Endothelial cell (in vitro differentiated cells): Measurements from ENCODE around the gene SYT12. TPM values are rescaled to one million over a fixed set of nuclear protein-coding genes. Genes with fewer than 3 reads are reported as not detected.

ENCODE experiments used
- DNase-seq: peaks from one replicate; pipeline ENCODE4 v3.0.0; 2021; ENCODE audit warnings: low spot score
- H3K27ac Mint-ChIP-seq: one replicate; pipeline ENCODE4 v1.8.0; 2021; ENCODE audit warnings: mixed read lengths, inconsistent platforms; ENCODE audit not compliant: unreplicated experiment
- H3K27me3 Mint-ChIP-seq: one replicate; pipeline ENCODE4 v1.8.0; 2021; ENCODE audit warnings: mild to moderate bottlenecking, moderate library complexity, mixed read lengths, inconsistent platforms; ENCODE audit not compliant: unreplicated experiment
- H3K36me3 Mint-ChIP-seq: one replicate; pipeline ENCODE4 v1.8.0; 2021; ENCODE audit warnings: mild to moderate bottlenecking, low read depth, mixed read lengths, inconsistent platforms; ENCODE audit not compliant: unreplicated experiment
- H3K4me1 Mint-ChIP-seq: one replicate; pipeline ENCODE4 v1.8.0; 2021; ENCODE audit warnings: mild to moderate bottlenecking, mixed read lengths, inconsistent platforms; ENCODE audit not compliant: unreplicated experiment
- H3K4me3 Mint-ChIP-seq: one replicate; pipeline ENCODE4 v1.8.0; 2021; ENCODE audit warnings: mild to moderate bottlenecking, mixed read lengths, inconsistent platforms; ENCODE audit not compliant: unreplicated experiment
- H3K9me3 Mint-ChIP-seq: one replicate; pipeline ENCODE4 v1.8.0; 2021; ENCODE audit warnings: mixed read lengths, inconsistent platforms; ENCODE audit not compliant: unreplicated experiment
- total RNA-seq: library from RNA; stranded (reverse); fragmentation: NEBNext Ultra II Directional; extraction: Animal tissue kit (Norgen Biotek cat#: 25700); gene quantifications from one replicate; pipeline ENCODE4 v1.2.1, GENCODE V29; 2021; ENCODE audit not compliant: unreplicated experiment
- TF ChIP-seq, protein P1 (sequence below): fragments of 200-600 bp; sonication (generic); IDR thresholded peaks from one replicate; pipeline ENCODE4 v1.5.0; 2021; ENCODE audit warnings: antibody characterized with exemption; ENCODE audit not compliant: unreplicated experiment

SYT12 gene
- total RNA-seq, 1 donor from 2014 or later = 0.82 TPM

DNA sequence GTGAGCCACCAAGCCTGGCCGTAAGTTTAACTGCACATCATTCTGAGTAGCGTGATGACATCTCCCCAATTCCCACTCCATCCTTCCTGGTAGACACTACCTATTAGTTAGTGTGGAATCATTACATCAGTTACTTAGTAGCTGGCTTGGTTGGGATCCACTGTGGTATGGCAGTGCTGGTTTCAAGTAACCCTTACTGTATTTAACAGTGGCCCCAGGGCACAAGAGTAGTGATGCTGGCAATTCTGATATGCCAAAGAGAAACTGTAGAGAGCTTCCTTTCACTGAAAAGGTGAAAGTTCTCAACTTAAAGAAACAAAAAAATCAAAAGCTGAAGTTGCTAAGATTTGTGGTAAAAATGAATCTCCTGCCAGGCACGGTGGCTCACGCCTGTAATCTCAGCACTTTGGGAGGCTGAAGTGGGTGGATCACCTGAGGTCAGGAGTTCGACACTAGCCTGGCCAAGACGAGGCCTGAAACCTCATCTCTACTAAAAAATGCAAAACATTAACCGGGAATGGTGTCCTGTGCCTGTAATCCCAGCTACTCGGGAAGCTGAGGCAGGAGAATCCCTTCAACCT lies 60.9 kb downstream of the SYT12 start:
- no peak for DNase-seq
- TF ChIP-seq, protein P1, sequence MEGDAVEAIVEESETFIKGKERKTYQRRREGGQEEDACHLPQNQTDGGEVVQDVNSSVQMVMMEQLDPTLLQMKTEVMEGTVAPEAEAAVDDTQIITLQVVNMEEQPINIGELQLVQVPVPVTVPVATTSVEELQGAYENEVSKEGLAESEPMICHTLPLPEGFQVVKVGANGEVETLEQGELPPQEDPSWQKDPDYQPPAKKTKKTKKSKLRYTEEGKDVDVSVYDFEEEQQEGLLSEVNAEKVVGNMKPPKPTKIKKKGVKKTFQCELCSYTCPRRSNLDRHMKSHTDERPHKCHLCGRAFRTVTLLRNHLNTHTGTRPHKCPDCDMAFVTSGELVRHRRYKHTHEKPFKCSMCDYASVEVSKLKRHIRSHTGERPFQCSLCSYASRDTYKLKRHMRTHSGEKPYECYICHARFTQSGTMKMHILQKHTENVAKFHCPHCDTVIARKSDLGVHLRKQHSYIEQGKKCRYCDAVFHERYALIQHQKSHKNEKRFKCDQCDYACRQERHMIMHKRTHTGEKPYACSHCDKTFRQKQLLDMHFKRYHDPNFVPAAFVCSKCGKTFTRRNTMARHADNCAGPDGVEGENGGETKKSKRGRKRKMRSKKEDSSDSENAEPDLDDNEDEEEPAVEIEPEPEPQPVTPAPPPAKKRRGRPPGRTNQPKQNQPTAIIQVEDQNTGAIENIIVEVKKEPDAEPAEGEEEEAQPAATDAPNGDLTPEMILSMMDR = no peak

DNA sequence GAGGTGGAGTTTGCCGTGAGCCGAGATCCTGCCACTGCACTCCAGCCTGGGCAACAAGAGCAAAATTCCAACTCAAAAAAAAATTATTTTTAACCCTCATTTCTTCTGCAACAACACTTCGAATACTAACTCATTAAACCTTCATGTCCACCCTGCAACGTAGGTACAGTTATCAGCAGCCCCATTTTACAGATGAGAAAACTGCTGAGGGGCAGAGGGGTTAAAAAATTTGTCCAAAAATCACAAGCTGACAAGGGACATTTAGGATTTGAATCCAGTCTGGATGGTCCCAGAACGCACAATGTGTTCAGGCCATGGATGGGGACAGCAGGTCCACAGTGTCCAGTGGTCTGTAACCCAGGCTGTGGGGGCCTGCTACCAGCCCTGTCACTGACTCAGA lies 62.7 kb downstream of the SYT12 start:
- Mint-ChIP-seq H3K9me3 (no peaks in the 10 kb centered on the region), H3K27me3 (peaks cover 3% of the 10 kb centered on the region), H3K36me3 (no peaks in the 10 kb centered on the region), H3K4me1 (no peaks in the 10 kb centered on the region), H3K4me3 (no peak overlapping the region), H3K27ac (no peak overlapping the region)
- TF ChIP-seq, protein P1 = no peak
- no peak for DNase-seq

More for the DNA sequence above, 60.9 kb downstream of the SYT12 start:
- Mint-ChIP-seq H3K27ac (no peak overlapping the region), H3K4me3 (no peak overlapping the region), H3K36me3 (no peaks in the 10 kb centered on the region), H3K27me3 (peaks cover 5% of the 10 kb centered on the region), H3K9me3 (no peaks in the 10 kb centered on the region), H3K4me1 (no peaks in the 10 kb centered on the region)

DNA sequence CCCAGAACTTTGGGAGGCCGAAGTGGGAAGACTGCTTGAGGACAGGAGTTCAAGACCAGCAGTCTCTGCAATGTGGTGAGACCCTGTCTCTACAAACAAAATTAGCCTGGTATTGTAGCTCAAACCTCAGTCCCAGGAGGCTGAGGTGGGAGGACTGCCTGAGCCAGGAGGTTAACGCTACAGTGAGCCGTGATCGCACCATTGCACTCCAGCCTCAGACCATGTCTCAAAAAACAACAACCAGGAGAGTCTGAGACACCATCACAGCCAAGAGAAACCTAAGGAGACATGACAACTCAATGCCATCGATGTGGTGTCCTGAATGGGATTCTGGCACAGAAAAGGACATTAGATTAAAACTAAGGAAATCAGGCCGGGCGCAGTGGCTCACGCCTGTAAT lies 67.8 kb downstream of the SYT12 start:
- no peak for DNase-seq
- TF ChIP-seq, protein P1 = no peak
- Mint-ChIP-seq H3K9me3 (no peaks in the 10 kb centered on the region), H3K4me3 (no peak overlapping the region), H3K27me3 (peaks cover 6% of the 10 kb centered on the region), H3K27ac (no peak overlapping the region), H3K4me1 (no peaks in the 10 kb centered on the region), H3K36me3 (no peaks in the 10 kb centered on the region)

- no peak for DNase-seq
- peaks cover 5% of the 10 kb centered on the region for H3K4me1 Mint-ChIP-seq
- no peaks in the 10 kb centered on the region for H3K9me3 Mint-ChIP-seq
- no peak overlapping the region for H3K27ac Mint-ChIP-seq
- no peak overlapping the region for H3K4me3 Mint-ChIP-seq
- no peaks in the 10 kb centered on the region for H3K36me3 Mint-ChIP-seq
- peaks cover 6% of the 10 kb centered on the region for H3K27me3 Mint-ChIP-seq
- TF ChIP-seq, protein P1 = no peak
These were observed 72.2 kb downstream of the SYT12 start for GRCh38 chr11:67095214-67095507.

DNA sequence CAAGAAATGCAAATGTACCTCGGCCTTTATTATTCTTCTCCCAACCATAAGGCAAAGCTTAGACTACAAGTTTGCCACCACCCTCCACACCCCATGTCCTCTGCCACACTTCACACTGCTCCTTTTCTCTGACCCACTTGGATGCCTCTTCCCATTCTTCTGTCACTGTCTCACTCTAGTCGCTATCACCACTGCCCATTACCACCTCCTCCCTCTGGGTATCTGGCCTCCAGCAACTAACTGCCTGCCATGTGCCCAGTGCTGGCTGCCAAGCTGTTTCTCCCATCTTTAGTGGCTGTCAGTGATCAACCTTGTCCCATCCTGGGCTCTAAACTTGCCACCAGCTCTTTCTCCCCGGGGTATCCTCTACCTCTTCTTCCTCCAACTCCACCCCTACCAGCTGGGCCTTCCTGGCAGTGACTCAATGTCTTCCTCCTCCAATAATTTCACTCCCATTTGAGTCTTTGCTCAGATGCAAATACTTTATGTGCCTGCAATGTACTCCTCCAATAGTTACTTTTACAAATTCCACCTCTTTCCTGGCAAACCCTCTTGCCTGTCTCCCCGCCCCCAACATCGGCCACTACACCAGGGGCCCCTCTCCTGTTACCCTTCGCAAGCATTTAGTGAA lies 76.0 kb downstream of the SYT12 start:
- TF ChIP-seq, protein P1 = no peak
- H3K27ac Mint-ChIP-seq = no peak overlapping the region
- no peaks in the 10 kb centered on the region for H3K36me3 Mint-ChIP-seq
- no peak overlapping the region for H3K4me3 Mint-ChIP-seq
- H3K27me3 Mint-ChIP-seq = peaks cover 3% of the 10 kb centered on the region
- no peaks in the 10 kb centered on the region for H3K9me3 Mint-ChIP-seq
- DNase-seq = no peak
- H3K4me1 Mint-ChIP-seq = peaks cover 6% of the 10 kb centered on the region
